HEK293 (cell line): Measurements from ENCODE around the gene ELAPOR1.

ENCODE experiments used
- CTCF ChIA-PET: fragments of 350-600 bp; formaldehyde crosslinking; extraction: SDS; loops from one replicate; lab custom pipeline; 2021; ENCODE audit warnings: antibody characterized with exemption; lab: Yijun Ruan, JAX
- POLR2A ChIA-PET: fragments of 300-600 bp; formaldehyde crosslinking; extraction: SDS; loops from one replicate; lab custom pipeline; 2020; ENCODE audit warnings: antibody characterized with exemption, inconsistent platforms; lab: Yijun Ruan, JAX
- H3K27ac ChIP-seq: fragments of 200-500 bp; sonication (Bioruptor generic); 2 replicates; pipeline ENCODE4 v1.5.1; 2014; ENCODE audit warnings: low read depth, low read length, control low read depth, inconsistent platforms; ENCODE audit errors: extremely low read depth
- H3K36me3 ChIP-seq, 2 experiments: fragments of 200-500 bp in 1 of 2; sonication (Bioruptor generic) in 1 of 2; 1 replicate in 1 of 2; 2 replicates in 1 of 2; pipeline ENCODE4 v1.5.1; 2014 to 2017; ENCODE audit warnings: inconsistent platforms in 2 of 2, low read length in 2 of 2; ENCODE audit not compliant: control insufficient read depth in 2 of 2, insufficient read depth in 1 of 2
- H3K4me1 ChIP-seq: fragments of 200-500 bp; sonication (Bioruptor generic); 2 replicates; pipeline ENCODE4 v1.5.1; 2014; ENCODE audit warnings: mild to moderate bottlenecking, low read length, inconsistent platforms; ENCODE audit not compliant: control insufficient read depth, insufficient read depth
- H3K4me3 ChIP-seq: 2 replicates; pipeline ENCODE4 v1.5.1; 2011; ENCODE audit warnings: low read depth, mild to moderate bottlenecking, control low read depth, low read length, moderate library complexity
- H3K9me3 ChIP-seq: fragments of 200-500 bp; sonication (Bioruptor generic); 2 replicates; pipeline ENCODE4 v1.5.1; 2014; ENCODE audit warnings: low read depth, low read length, inconsistent platforms; ENCODE audit not compliant: control insufficient read depth, insufficient read depth
- BCL6B ChIP-seq: fragments of 450-650 bp; formaldehyde crosslinking; IDR thresholded peaks from 2 replicates; pipeline ENCODE4 v1.5.1; 2017; ENCODE audit warnings: missing biosample characterization, missing genetic modification characterization
- EGR2 ChIP-seq: fragments of 450-650 bp; formaldehyde crosslinking; IDR thresholded peaks from 2 replicates; pipeline ENCODE4 v1.5.1; 2016; ENCODE audit warnings: low read depth, missing biosample characterization, missing genetic modification characterization
- FEZF1 ChIP-seq: fragments of 450-650 bp; formaldehyde crosslinking; IDR thresholded peaks from 2 replicates; pipeline ENCODE4 v1.5.1; 2016; ENCODE audit warnings: missing biosample characterization, missing genetic modification characterization
- GLIS1 ChIP-seq: fragments of 450-650 bp; formaldehyde crosslinking; IDR thresholded peaks from 2 replicates; pipeline ENCODE4 v1.5.1; 2016; ENCODE audit warnings: missing biosample characterization, missing genetic modification characterization
- KLF1 ChIP-seq: fragments of 450-650 bp; formaldehyde crosslinking; IDR thresholded peaks from 2 replicates; pipeline ENCODE4 v1.5.1; 2016; ENCODE audit warnings: missing biosample characterization, missing genetic modification characterization
- MYNN ChIP-seq: fragments of 450-650 bp; formaldehyde crosslinking; IDR thresholded peaks from 2 replicates; pipeline ENCODE4 v1.5.1; 2016; ENCODE audit warnings: missing biosample characterization, missing genetic modification characterization, borderline replicate concordance
- OSR2 ChIP-seq: fragments of 450-650 bp; formaldehyde crosslinking; IDR thresholded peaks from 2 replicates; pipeline ENCODE4 v1.5.1; 2016; ENCODE audit warnings: missing biosample characterization, missing genetic modification characterization
- SP2 ChIP-seq: fragments of 450-650 bp; formaldehyde crosslinking; IDR thresholded peaks from 2 replicates; pipeline ENCODE4 v1.5.1; 2016; ENCODE audit warnings: missing biosample characterization, missing genetic modification characterization
- SP7 ChIP-seq: fragments of 450-650 bp; formaldehyde crosslinking; IDR thresholded peaks from 2 replicates; pipeline ENCODE4 v1.5.1; 2016; ENCODE audit warnings: missing biosample characterization, missing genetic modification characterization
- WT1 ChIP-seq: fragments of 450-650 bp; formaldehyde crosslinking; IDR thresholded peaks from 2 replicates; pipeline ENCODE4 v1.5.1; 2016; ENCODE audit warnings: missing biosample characterization, missing genetic modification characterization
- ZFHX2 ChIP-seq: fragments of 450-650 bp; formaldehyde crosslinking; conservative IDR thresholded peaks from 2 replicates; pipeline ENCODE4 v1.5.1; 2016; ENCODE audit warnings: missing biosample characterization, missing genetic modification characterization
- ZFP3 ChIP-seq: fragments of 450-650 bp; formaldehyde crosslinking; IDR thresholded peaks from 2 replicates; pipeline ENCODE4 v1.5.1; 2016; ENCODE audit warnings: low read depth, missing biosample characterization, missing genetic modification characterization
- ZFP37 ChIP-seq: fragments of 450-650 bp; formaldehyde crosslinking; IDR thresholded peaks from 2 replicates; pipeline ENCODE4 v1.5.1; 2016; ENCODE audit warnings: missing biosample characterization, missing genetic modification characterization
- ZIC2 ChIP-seq: fragments of 450-650 bp; formaldehyde crosslinking; IDR thresholded peaks from 2 replicates; pipeline ENCODE4 v1.5.1; 2016; ENCODE audit warnings: missing biosample characterization, missing genetic modification characterization
- ZNF112 ChIP-seq: fragments of 450-650 bp; formaldehyde crosslinking; IDR thresholded peaks from 2 replicates; pipeline ENCODE4 v1.5.0; 2017; ENCODE audit warnings: missing biosample characterization, missing genetic modification characterization
- ZNF114 ChIP-seq: fragments of 450-650 bp; formaldehyde crosslinking; IDR thresholded peaks from 2 replicates; pipeline ENCODE4 v1.5.0; 2017; ENCODE audit warnings: missing biosample characterization, missing genetic modification characterization
- ZNF202 ChIP-seq: fragments of 450-650 bp; formaldehyde crosslinking; IDR thresholded peaks from 2 replicates; pipeline ENCODE4 v1.5.1; 2016; ENCODE audit warnings: missing biosample characterization, missing genetic modification characterization, borderline replicate concordance
- ZNF341 ChIP-seq: fragments of 450-650 bp; formaldehyde crosslinking; IDR thresholded peaks from 2 replicates; pipeline ENCODE4; 2016; ENCODE audit warnings: low read depth, missing biosample characterization, missing genetic modification characterization
- ZNF394 ChIP-seq: fragments of 450-650 bp; formaldehyde crosslinking; IDR thresholded peaks from 2 replicates; pipeline ENCODE4 v1.5.1; 2016; ENCODE audit warnings: missing biosample characterization, missing genetic modification characterization, mild to moderate bottlenecking, moderate library complexity, borderline replicate concordance
- ZNF510 ChIP-seq: fragments of 450-650 bp; formaldehyde crosslinking; IDR thresholded peaks from 2 replicates; pipeline ENCODE4 v1.5.1; 2018; ENCODE audit warnings: mild to moderate bottlenecking, missing genetic modification characterization, missing biosample characterization; ENCODE audit not compliant: insufficient replicate concordance
- ZNF555 ChIP-seq: fragments of 450-650 bp; formaldehyde crosslinking; conservative IDR thresholded peaks from 2 replicates; pipeline ENCODE4 v1.5.1; 2017; ENCODE audit warnings: missing biosample characterization, mild to moderate bottlenecking, missing genetic modification characterization, inconsistent platforms
- ZNF561 ChIP-seq: fragments of 450-650 bp; IDR thresholded peaks from 2 replicates; pipeline ENCODE4 v1.5.1; 2018; ENCODE audit warnings: missing biosample characterization, missing genetic modification characterization, borderline replicate concordance
- ZNF610 ChIP-seq: fragments of 450-650 bp; formaldehyde crosslinking; IDR thresholded peaks from 2 replicates; pipeline ENCODE4 v1.5.1; 2016; ENCODE audit warnings: missing biosample characterization, missing genetic modification characterization, borderline replicate concordance
- ZNF654 ChIP-seq: fragments of 450-650 bp; formaldehyde crosslinking; IDR thresholded peaks from 2 replicates; pipeline ENCODE4 v1.5.1; 2016; ENCODE audit warnings: low read depth, missing biosample characterization, missing genetic modification characterization
- ZNF660 ChIP-seq: fragments of 450-650 bp; IDR thresholded peaks from 2 replicates; pipeline ENCODE4 v1.5.1; 2018; ENCODE audit warnings: missing biosample characterization, mild to moderate bottlenecking, missing genetic modification characterization
- TF ChIP-seq, protein P1 (sequence below): fragments of 450-650 bp; formaldehyde crosslinking; IDR thresholded peaks from 2 replicates; pipeline ENCODE4 v1.5.1; 2017; ENCODE audit warnings: missing biosample characterization, missing genetic modification characterization
- TF ChIP-seq, protein P2 (sequence below): fragments of 450-650 bp; formaldehyde crosslinking; IDR thresholded peaks from 2 replicates; pipeline ENCODE4 v1.5.1; 2017; ENCODE audit warnings: missing biosample characterization, missing genetic modification characterization

The ELAPOR1 gene

GRCh38 chr1:109148987-109149561 lies 35.2 kb downstream of the ELAPOR1 start:
- no peak overlapping the region for H3K4me3 ChIP-seq
- TF ChIP-seq ZNF341 (tag by site-specific recombination) (peak; percentile 70), MYNN (tag by site-specific recombination) (no peak), ZNF654 (tag by site-specific recombination) (no peak), EGR2 (tag by site-specific recombination) (peak; percentile 24; the same call in 1 of the 2 replicates), ZNF561 (tag by site-specific recombination) (0 out of 2 replicates have a peak, but pooled peaks have one; percentile 21), ZNF112 (tag by site-specific recombination) (no peak), GLIS1 (tag by site-specific recombination) (peak; percentile 43; the same call in 1 of the 2 replicates), BCL6B (no peak), ZNF202 (no peak), ZNF114 (tag by site-specific recombination) (no peak), ZIC2 (tag by site-specific recombination) (peak; percentile 92), ZNF510 (tag by site-specific recombination) (no peak), ZNF660 (tag by site-specific recombination) (peak; percentile 98), SP2 (tag by site-specific recombination) (no peak), ZFHX2 (peak; percentile 52), ZFP37 (tag by site-specific recombination) (no peak), ZFP3 (no peak), SP7 (peak; percentile 67), OSR2 (tag by site-specific recombination) (peak; percentile 71), ZNF555 (tag by site-specific recombination) (no peak), KLF1 (peak; percentile 82), ZNF610 (tag by site-specific recombination) (no peak), FEZF1 (tag by site-specific recombination) (peak; percentile 48), WT1 (peak; percentile 84), ZNF394 (tag by site-specific recombination) (no peak)
- TF ChIP-seq, protein P1, sequence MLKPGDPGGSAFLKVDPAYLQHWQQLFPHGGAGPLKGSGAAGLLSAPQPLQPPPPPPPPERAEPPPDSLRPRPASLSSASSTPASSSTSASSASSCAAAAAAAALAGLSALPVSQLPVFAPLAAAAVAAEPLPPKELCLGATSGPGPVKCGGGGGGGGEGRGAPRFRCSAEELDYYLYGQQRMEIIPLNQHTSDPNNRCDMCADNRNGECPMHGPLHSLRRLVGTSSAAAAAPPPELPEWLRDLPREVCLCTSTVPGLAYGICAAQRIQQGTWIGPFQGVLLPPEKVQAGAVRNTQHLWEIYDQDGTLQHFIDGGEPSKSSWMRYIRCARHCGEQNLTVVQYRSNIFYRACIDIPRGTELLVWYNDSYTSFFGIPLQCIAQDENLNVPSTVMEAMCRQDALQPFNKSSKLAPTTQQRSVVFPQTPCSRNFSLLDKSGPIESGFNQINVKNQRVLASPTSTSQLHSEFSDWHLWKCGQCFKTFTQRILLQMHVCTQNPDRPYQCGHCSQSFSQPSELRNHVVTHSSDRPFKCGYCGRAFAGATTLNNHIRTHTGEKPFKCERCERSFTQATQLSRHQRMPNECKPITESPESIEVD = peak; percentile 54
- TF ChIP-seq, protein P2, sequence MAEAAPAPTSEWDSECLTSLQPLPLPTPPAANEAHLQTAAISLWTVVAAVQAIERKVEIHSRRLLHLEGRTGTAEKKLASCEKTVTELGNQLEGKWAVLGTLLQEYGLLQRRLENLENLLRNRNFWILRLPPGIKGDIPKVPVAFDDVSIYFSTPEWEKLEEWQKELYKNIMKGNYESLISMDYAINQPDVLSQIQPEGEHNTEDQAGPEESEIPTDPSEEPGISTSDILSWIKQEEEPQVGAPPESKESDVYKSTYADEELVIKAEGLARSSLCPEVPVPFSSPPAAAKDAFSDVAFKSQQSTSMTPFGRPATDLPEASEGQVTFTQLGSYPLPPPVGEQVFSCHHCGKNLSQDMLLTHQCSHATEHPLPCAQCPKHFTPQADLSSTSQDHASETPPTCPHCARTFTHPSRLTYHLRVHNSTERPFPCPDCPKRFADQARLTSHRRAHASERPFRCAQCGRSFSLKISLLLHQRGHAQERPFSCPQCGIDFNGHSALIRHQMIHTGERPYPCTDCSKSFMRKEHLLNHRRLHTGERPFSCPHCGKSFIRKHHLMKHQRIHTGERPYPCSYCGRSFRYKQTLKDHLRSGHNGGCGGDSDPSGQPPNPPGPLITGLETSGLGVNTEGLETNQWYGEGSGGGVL (tag by site-specific recombination) = peak; percentile 54
- TF ChIP-seq, all 188 proteins: peak for 14
- ChIA-PET POLR2A (interaction anchor here (0.9 to 2.2 kb wide), 2 partner anchors 49 to 66 kb away, joined by 4 to 8 read pairs; no protein-coding TSS in a partner anchor), CTCF (interaction anchor here (0.5 to 0.7 kb wide), 2 partner anchors 52 to 880 kb away, joined by 3 read pairs; no protein-coding TSS in a partner anchor)
- H3K27ac ChIP-seq = no peak overlapping the region
- H3K4me1 ChIP-seq = no peaks in the 10 kb centered on the region
- no peaks in the 10 kb centered on the region for H3K9me3 ChIP-seq
- H3K36me3 ChIP-seq = no peaks in the 10 kb centered on the region
